ENCODE measurements around the gene ADRA1B. TPM values are rescaled to one million over a fixed set of nuclear protein-coding genes. Genes with fewer than 3 reads are reported as not detected.

The ADRA1B gene
- total RNA-seq, 2 experiments from 2014 or later, result not detected

DNA sequence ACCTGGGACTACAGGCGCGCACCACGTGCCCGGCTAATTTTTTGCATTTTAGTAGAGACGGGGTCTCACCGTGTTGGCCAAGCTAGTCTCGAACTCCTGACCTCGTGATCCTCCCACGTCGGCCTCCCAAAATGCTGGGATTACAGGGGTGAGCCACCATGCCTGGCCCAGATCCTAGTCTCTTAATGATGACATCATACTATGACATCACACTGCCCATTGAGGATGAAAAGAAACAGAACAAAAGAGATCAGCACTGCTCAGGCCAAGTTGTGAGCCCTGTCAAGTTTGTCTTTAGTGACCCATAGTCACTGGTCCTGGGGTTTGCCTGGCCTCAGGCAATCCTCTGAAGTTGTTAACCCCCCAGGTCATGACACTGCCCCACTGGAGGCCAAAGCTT lies 21.3 kb downstream of the ADRA1B start:
- no peaks in the 10 kb centered on the region for H3K4me1 ChIP-seq (ENCODE audit: insufficient read depth, low read length)
- no peak for DNase-seq
- no peaks in the 10 kb centered on the region for H3K36me3 ChIP-seq (ENCODE audit: insufficient read depth, low read length)
- no peak overlapping the region for H3K27ac Mint-ChIP-seq
- H3K4me3 ChIP-seq (ENCODE audit: low read length), result no peak overlapping the region
- H3K36me3 Mint-ChIP-seq (ENCODE audit: low read depth), result no peaks in the 10 kb centered on the region
- no peaks in the 10 kb centered on the region for H3K4me1 Mint-ChIP-seq (ENCODE audit: low read depth)
- H3K4me3 Mint-ChIP-seq, result no peak overlapping the region
- no peaks in the 10 kb centered on the region for H3K9me3 Mint-ChIP-seq
- no peak for ATAC-seq (ENCODE audit: poor library complexity)
- POLR2A ChIA-PET, result no interaction called here
- CTCF ChIA-PET, result no interaction called here
- peaks cover 19% of the 10 kb centered on the region for H3K27me3 Mint-ChIP-seq
- no peaks in the 10 kb centered on the region for H3K9me3 ChIP-seq (ENCODE audit: control insufficient read depth in 1 of 2, insufficient read depth in 1 of 2, low read length in 2 of 2)
- intact Hi-C loops (cut with DNase I, micrococcal nuclease), result no loop called here
- no peak overlapping the region for H3K27ac ChIP-seq (ENCODE audit: low read depth in 1 of 2, low read length in 2 of 2)
- TF ChIP-seq, protein P1, sequence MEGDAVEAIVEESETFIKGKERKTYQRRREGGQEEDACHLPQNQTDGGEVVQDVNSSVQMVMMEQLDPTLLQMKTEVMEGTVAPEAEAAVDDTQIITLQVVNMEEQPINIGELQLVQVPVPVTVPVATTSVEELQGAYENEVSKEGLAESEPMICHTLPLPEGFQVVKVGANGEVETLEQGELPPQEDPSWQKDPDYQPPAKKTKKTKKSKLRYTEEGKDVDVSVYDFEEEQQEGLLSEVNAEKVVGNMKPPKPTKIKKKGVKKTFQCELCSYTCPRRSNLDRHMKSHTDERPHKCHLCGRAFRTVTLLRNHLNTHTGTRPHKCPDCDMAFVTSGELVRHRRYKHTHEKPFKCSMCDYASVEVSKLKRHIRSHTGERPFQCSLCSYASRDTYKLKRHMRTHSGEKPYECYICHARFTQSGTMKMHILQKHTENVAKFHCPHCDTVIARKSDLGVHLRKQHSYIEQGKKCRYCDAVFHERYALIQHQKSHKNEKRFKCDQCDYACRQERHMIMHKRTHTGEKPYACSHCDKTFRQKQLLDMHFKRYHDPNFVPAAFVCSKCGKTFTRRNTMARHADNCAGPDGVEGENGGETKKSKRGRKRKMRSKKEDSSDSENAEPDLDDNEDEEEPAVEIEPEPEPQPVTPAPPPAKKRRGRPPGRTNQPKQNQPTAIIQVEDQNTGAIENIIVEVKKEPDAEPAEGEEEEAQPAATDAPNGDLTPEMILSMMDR (IDR thresholded peaks at IDR 0.05), result no peak
- H3K27me3 ChIP-seq (ENCODE audit: control insufficient read depth in 1 of 2, insufficient read depth in 2 of 2, low read length in 2 of 2), result peaks cover 0 to 4% of the 10 kb centered on the region in 2 experiments

DNA sequence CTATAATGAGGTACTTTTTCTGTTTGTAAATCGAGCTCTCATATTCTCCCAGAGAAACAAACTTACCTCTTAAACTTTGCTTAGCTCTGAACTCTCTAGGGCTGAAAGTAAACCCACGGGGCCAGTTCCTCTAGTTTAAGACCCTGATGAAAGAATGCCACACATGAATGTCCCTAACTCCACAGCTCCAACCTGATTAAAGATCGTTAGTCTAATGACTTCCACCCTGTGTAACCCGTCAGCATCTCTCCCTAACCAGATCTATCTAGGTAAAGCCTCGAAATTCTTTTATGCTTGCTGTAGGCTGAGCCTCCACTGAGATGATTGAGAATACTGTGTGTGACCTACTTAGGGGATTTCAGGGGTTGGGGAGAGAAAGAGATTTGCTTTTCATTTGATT lies 27.0 kb downstream of the ADRA1B start:
- intact Hi-C loops (cut with DNase I, micrococcal nuclease), result no loop called here
- Mint-ChIP-seq H3K27ac (no peak overlapping the region), H3K9me3 (no peaks in the 10 kb centered on the region), H3K4me3 (no peak overlapping the region), H3K4me1 (ENCODE audit: low read depth) (no peaks in the 10 kb centered on the region), H3K36me3 (ENCODE audit: low read depth) (no peaks in the 10 kb centered on the region), H3K27me3 (peaks cover 36% of the 10 kb centered on the region)
- no peak overlapping the region for H3K4me3 ChIP-seq (ENCODE audit: low read length)
- TF ChIP-seq, protein P1 (IDR thresholded peaks at IDR 0.05), result no peak
- POLR2A ChIA-PET, result no interaction called here
- H3K36me3 ChIP-seq (ENCODE audit: insufficient read depth, low read length), result no peaks in the 10 kb centered on the region
- peaks cover 0 to 4% of the 10 kb centered on the region in 2 experiments for H3K27me3 ChIP-seq (ENCODE audit: control insufficient read depth in 1 of 2, insufficient read depth in 2 of 2, low read length in 2 of 2)
- CTCF ChIA-PET, result no interaction called here
- no peak overlapping the region for H3K27ac ChIP-seq (ENCODE audit: low read depth in 1 of 2, low read length in 2 of 2)
- ATAC-seq (ENCODE audit: poor library complexity), result no peak
- no peaks in the 10 kb centered on the region for H3K9me3 ChIP-seq (ENCODE audit: control insufficient read depth in 1 of 2, insufficient read depth in 1 of 2, low read length in 2 of 2)
- DNase-seq, result no peak
- no peaks in the 10 kb centered on the region for H3K4me1 ChIP-seq (ENCODE audit: insufficient read depth, low read length)

DNA sequence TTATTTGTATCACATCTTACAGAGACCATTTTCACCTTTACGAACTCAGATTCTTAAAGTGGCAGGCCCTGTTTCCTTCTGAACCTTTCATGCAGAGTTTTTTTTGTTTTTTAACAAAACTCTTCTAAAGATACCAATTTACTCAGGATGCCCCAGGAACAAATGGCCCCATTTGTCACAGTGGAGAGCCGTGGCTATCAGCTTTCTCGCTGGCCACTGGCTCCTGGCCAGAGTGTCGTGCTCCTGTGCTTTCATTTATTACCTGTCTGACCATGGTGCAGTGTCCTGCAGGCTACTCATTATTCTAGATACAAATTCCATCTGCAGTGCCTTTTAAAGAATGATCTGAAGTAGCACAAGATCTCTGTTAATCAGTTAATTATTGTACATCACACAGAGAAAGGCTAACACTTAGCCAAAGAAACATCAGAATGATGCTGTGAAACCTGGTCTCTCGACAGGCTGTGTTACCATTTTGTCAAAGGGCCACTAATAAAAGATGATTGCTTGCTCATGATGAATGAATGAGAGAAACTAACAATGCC lies 27.8 kb downstream of the ADRA1B start:
- ATAC-seq (ENCODE audit: poor library complexity), result no peak
- Histone ChIP-seq H3K27me3 (ENCODE audit: control insufficient read depth in 1 of 2, insufficient read depth in 2 of 2, low read length in 2 of 2) (peaks cover 0 to 4% of the 10 kb centered on the region in 2 experiments), H3K9me3 (ENCODE audit: control insufficient read depth in 1 of 2, insufficient read depth in 1 of 2, low read length in 2 of 2) (no peaks in the 10 kb centered on the region), H3K4me1 (ENCODE audit: insufficient read depth, low read length) (no peaks in the 10 kb centered on the region), H3K4me3 (ENCODE audit: low read length) (no peak overlapping the region), H3K27ac (ENCODE audit: low read depth in 1 of 2, low read length in 2 of 2) (no peak overlapping the region), H3K36me3 (ENCODE audit: insufficient read depth, low read length) (no peaks in the 10 kb centered on the region)
- Mint-ChIP-seq H3K27me3 (peaks cover 41% of the 10 kb centered on the region), H3K36me3 (ENCODE audit: low read depth) (no peaks in the 10 kb centered on the region), H3K27ac (no peak overlapping the region), H3K9me3 (no peaks in the 10 kb centered on the region), H3K4me1 (ENCODE audit: low read depth) (no peaks in the 10 kb centered on the region), H3K4me3 (no peak overlapping the region)
- CTCF ChIA-PET, result no interaction called here
- intact Hi-C loops (cut with DNase I, micrococcal nuclease), result no loop called here
- TF ChIP-seq, protein P1 (IDR thresholded peaks at IDR 0.05), result no peak
- POLR2A ChIA-PET, result no interaction called here
- DNase-seq, result no peak
